Skeletal muscle tissue (tissue), 4 donors: ENCODE measurements around the gene EDARADD. TPM values are rescaled to one million over a fixed set of nuclear protein-coding genes. Genes with fewer than 3 reads are reported as not detected.
"Not testable (repeated sequence)": the region's sequence is repeated elsewhere in the genome, so short reads cannot be mapped to it uniquely, and the experiment has no call there.

Experiments used
- H3K27ac ChIP-seq: one replicate; pipeline ENCODE4 v1.7.0; 2013; ENCODE audit warnings: mild to moderate bottlenecking, low read depth, low read length, inconsistent platforms
- H3K27me3 ChIP-seq, 3 donors: one replicate each; pipeline ENCODE4 v1.7.0; 2013; ENCODE audit warnings: low read length in 3 of 3; ENCODE audit not compliant: control insufficient read depth in 3 of 3, insufficient read depth in 3 of 3
- H3K36me3 ChIP-seq, 3 donors: one replicate each; pipeline ENCODE4 v1.7.0; 2013; ENCODE audit warnings: low read length in 3 of 3; ENCODE audit not compliant: control insufficient read depth in 3 of 3, insufficient read depth in 3 of 3
- H3K4me1 ChIP-seq, 3 donors: one replicate each; pipeline ENCODE4 v1.7.0; 2013; ENCODE audit warnings: low read length in 3 of 3, mild to moderate bottlenecking in 3 of 3; ENCODE audit not compliant: control insufficient read depth in 3 of 3, insufficient read depth in 3 of 3
- H3K4me3 ChIP-seq, 3 donors: one replicate each; pipeline ENCODE4 v1.7.0; 2013; ENCODE audit warnings: low read length in 3 of 3
- H3K9ac ChIP-seq, 3 donors: one replicate each; pipeline ENCODE4 v1.7.0; 2013; ENCODE audit warnings: low read length in 3 of 3, mild to moderate bottlenecking in 3 of 3, moderate library complexity in 2 of 3, low read depth in 1 of 3
- H3K9me3 ChIP-seq, 3 donors: one replicate each; pipeline ENCODE4 v1.7.0; 2013; ENCODE audit warnings: low read length in 3 of 3; ENCODE audit not compliant: control insufficient read depth in 3 of 3
- total RNA-seq: library from RNA; depleted of rRNA; stranded (reverse); fragments of >200 nt; gene quantifications from one replicate; pipeline ENCODE4 v1.2.3, GENCODE V29; 2014
- donor health status: Osteomylitis.

Gene EDARADD
- total RNA-seq, 1 donor from 2014 or later, result under 0.01 TPM

GRCh38 chr1:236361909-236362590 lies 32.0 kb upstream of the EDARADD start:
- Histone ChIP-seq H3K4me3 (no peak overlapping the region), H3K27me3 (no peaks in the 10 kb centered on the region), H3K9ac (no peak overlapping the region)

GRCh38 chr1:236363237-236363636 lies 30.8 kb upstream of the EDARADD start:
- Histone ChIP-seq H3K27ac (no peak overlapping the region), H3K27me3 (no peaks in the 10 kb centered on the region), H3K4me3 (no peak overlapping the region), H3K4me1 (no peaks in the 10 kb centered on the region), H3K9ac (no peak overlapping the region), H3K9me3 (peaks cover 0 to 4% (median 0%) of the 10 kb centered on the region in 3 donors), H3K36me3 (no peaks in the 10 kb centered on the region)

More at GRCh38 chr1:236361909-236362590, 32.0 kb upstream of the EDARADD start:
- peaks cover 0 to 4% (median 0%) of the 10 kb centered on the region in 3 donors for H3K9me3 ChIP-seq
- no peak overlapping the region for H3K27ac ChIP-seq
- H3K4me1 ChIP-seq, result no peaks in the 10 kb centered on the region
- H3K36me3 ChIP-seq, result no peaks in the 10 kb centered on the region

GRCh38 chr1:236365999-236366570 lies 28.0 kb upstream of the EDARADD start:
- no peak overlapping the region for H3K4me3 ChIP-seq
- no peak overlapping the region for H3K27ac ChIP-seq
- H3K36me3 ChIP-seq, result no peaks in the 10 kb centered on the region
- H3K4me1 ChIP-seq, result no peaks in the 10 kb centered on the region
- no peaks in the 10 kb centered on the region for H3K27me3 ChIP-seq
- H3K9ac ChIP-seq, result no peak overlapping the region
- no peaks in the 10 kb centered on the region for H3K9me3 ChIP-seq

- not testable (repeated sequence) for H3K36me3 ChIP-seq, H3K9ac ChIP-seq, H3K27me3 ChIP-seq, H3K4me1 ChIP-seq, H3K9me3 ChIP-seq, H3K4me3 ChIP-seq, H3K27ac ChIP-seq
Observed at GRCh38 chr1:236366681-236367080, 27.4 kb upstream of the EDARADD start.

- no peak overlapping the region for H3K27ac ChIP-seq
- no peak overlapping the region for H3K9ac ChIP-seq
- no peaks in the 10 kb centered on the region for H3K36me3 ChIP-seq
- no peaks in the 10 kb centered on the region for H3K9me3 ChIP-seq
- H3K27me3 ChIP-seq, result no peaks in the 10 kb centered on the region
- no peak overlapping the region for H3K4me3 ChIP-seq
- H3K4me1 ChIP-seq, result no peaks in the 10 kb centered on the region
Observed at GRCh38 chr1:236370420-236370819, 23.7 kb upstream of the EDARADD start.

- Histone ChIP-seq H3K36me3 (no peaks in the 10 kb centered on the region), H3K4me3 (no peak overlapping the region), H3K9me3 (no peaks in the 10 kb centered on the region), H3K27ac (no peak overlapping the region), H3K9ac (no peak overlapping the region), H3K4me1 (no peaks in the 10 kb centered on the region), H3K27me3 (no peaks in the 10 kb centered on the region)
Observed at GRCh38 chr1:236371083-236371482, 23.0 kb upstream of the EDARADD start.

GRCh38 chr1:236377832-236378535 lies 16.1 kb upstream of the EDARADD start:
- Histone ChIP-seq H3K27me3 (no peaks in the 10 kb centered on the region), H3K4me1 (no peaks in the 10 kb centered on the region), H3K4me3 (no peak overlapping the region), H3K9ac (no peak overlapping the region), H3K27ac (no peak overlapping the region), H3K9me3 (peaks cover 0 to 3% (median 0%) of the 10 kb centered on the region in 3 donors), H3K36me3 (no peaks in the 10 kb centered on the region)

- no peak overlapping the region for H3K27ac ChIP-seq
- no peak overlapping the region for H3K4me3 ChIP-seq
- H3K9ac ChIP-seq, result no peak overlapping the region
- H3K9me3 ChIP-seq, result peaks cover 0 to 3% (median 0%) of the 10 kb centered on the region in 3 donors
- H3K36me3 ChIP-seq, result no peaks in the 10 kb centered on the region
- no peaks in the 10 kb centered on the region for H3K4me1 ChIP-seq
- H3K27me3 ChIP-seq, result no peaks in the 10 kb centered on the region
Observed at GRCh38 chr1:236381565-236382158, 12.4 kb upstream of the EDARADD start.

- Histone ChIP-seq H3K27me3 (peaks cover 0 to 5% (median 0%) of the 10 kb centered on the region in 3 donors), H3K27ac (no peak overlapping the region), H3K36me3 (no peaks in the 10 kb centered on the region), H3K9ac (no peak overlapping the region), H3K4me3 (no peak overlapping the region), H3K9me3 (no peaks in the 10 kb centered on the region), H3K4me1 (no peaks in the 10 kb centered on the region)
Observed at GRCh38 chr1:236388332-236388731, 5.8 kb upstream of the EDARADD start.

- Histone ChIP-seq H3K27me3 (peaks cover 0 to 8% (median 5%) of the 10 kb centered on the region in 3 donors), H3K36me3 (no peaks in the 10 kb centered on the region), H3K27ac (no peak overlapping the region), H3K4me1 (no peaks in the 10 kb centered on the region), H3K9me3 (no peaks in the 10 kb centered on the region), H3K4me3 (no peak overlapping the region), H3K9ac (no peak overlapping the region)
Observed at GRCh38 chr1:236389253-236389652, 4.8 kb upstream of the EDARADD start.
